Tibial nerve (tissue), 4 donors: ENCODE results near the gene FBXO47. TPM values are rescaled to one million over a fixed set of nuclear protein-coding genes. Genes with fewer than 3 reads are reported as not detected.
"Not testable (repeated sequence)": the region's sequence is repeated elsewhere in the genome, so short reads cannot be mapped to it uniquely, and the experiment has no call there.

Experiments used
- DNase-seq, 2 donors: peaks; one replicate each; pipeline ENCODE4 v3.0.0-alpha.2; 2019; ENCODE audit warnings: low spot score in 2 of 2
- H3K27ac ChIP-seq, 4 donors: fragments of 200-600 bp; sonication (generic) in 3 of 4; one replicate each; pipeline ENCODE4 v1.5.1; 2017 to 2019; ENCODE audit warnings: mild to moderate bottlenecking in 1 of 4
- H3K27me3 ChIP-seq, 2 donors: fragments of 200-600 bp; sonication (generic) in 1 of 2; one replicate each; pipeline versions ENCODE4 v1.5.1 to v1.6.0; 2017 to 2019
- H3K36me3 ChIP-seq, 3 donors: fragments of 200-600 bp; sonication (generic); one replicate each; pipeline ENCODE4 v1.5.1; 2018 to 2019
- H3K4me1 ChIP-seq, 4 donors: fragments of 200-600 bp; sonication (generic) in 3 of 4; one replicate each; pipeline ENCODE4 v1.5.1; 2017 to 2019
- H3K4me3 ChIP-seq, 4 donors: fragments of 200-600 bp; sonication (generic) in 3 of 4; one replicate each; pipeline ENCODE4 v1.5.1; 2017 to 2019; ENCODE audit warnings: mild to moderate bottlenecking in 1 of 4, moderate library complexity in 1 of 4
- H3K9me3 ChIP-seq, 4 donors: fragments of 200-600 bp; sonication (generic) in 3 of 4; one replicate each; pipeline ENCODE4 v1.5.1; 2017 to 2019
- CTCF ChIP-seq, 5 experiments: fragments of 200-600 bp in 3 of 5; fragments of 450-650 bp in 2 of 5; sonication (generic) in 3 of 5; IDR thresholded peaks; one replicate each; pipeline ENCODE4 v1.5.1; 2016 to 2019; ENCODE audit warnings: antibody characterized with exemption in 5 of 5, mild to moderate bottlenecking in 3 of 5, moderate library complexity in 2 of 5
- EP300 ChIP-seq, 2 donors: sonication (generic); formaldehyde crosslinking; IDR thresholded peaks; one replicate each; pipeline ENCODE4 v1.6.1; 2017; ENCODE audit warnings: antibody characterized with exemption in 2 of 2, mild to moderate bottlenecking in 1 of 2
- POLR2A ChIP-seq, 2 donors: fragments of 450-650 bp; IDR thresholded peaks; one replicate each; pipeline ENCODE4 v1.6.1; 2017; ENCODE audit warnings: antibody characterized with exemption in 2 of 2, mild to moderate bottlenecking in 2 of 2, moderate library complexity in 2 of 2
- WGBS, 2 donors: methylation state at CpG; one replicate each; pipeline ENCODE4 v1.1.5; 2018; 5-methylcytosine and 5-hydroxymethylcytosine counted together
- total RNA-seq, 4 donors: library from RNA; depleted of rRNA; stranded (reverse); fragments of >200 nt; gene quantifications; one replicate each; pipeline ENCODE4 v1.1.0, GENCODE V29; 2016

The FBXO47 gene
- total RNA-seq, 4 donors from 2014 or later = not detected

GRCh38 chr17:38914741-38915638, 52.2 kb downstream of the FBXO47 start:
- Histone ChIP-seq H3K4me1 (peaks cover 0 to 65% (median 16%) of the 10 kb centered on the region in 4 donors), H3K4me3 (no peak overlapping the region), H3K36me3 (peaks cover 0 to 91% (median 37%) of the 10 kb centered on the region in 3 donors), H3K9me3 (no peaks in the 10 kb centered on the region), H3K27ac (peak overlapping the region in 1 of 4 donors; percentile 9), H3K27me3 (no peaks in the 10 kb centered on the region)
- WGBS, 2 donors = 74 to 82% methylated on average over 16 to 20 of the region's 20 CpGs
- TF ChIP-seq POLR2A (IDR thresholded peaks at IDR 0.05) (no peak), EP300 (IDR thresholded peaks at IDR 0.05) (no peak), CTCF (IDR thresholded peaks at IDR 0.05) (no peak)
- DNase-seq = peak in 1 of 2 donors; percentile 2

GRCh38 chr17:38912221-38912813, 54.9 kb downstream of the FBXO47 start:
- Histone ChIP-seq H3K36me3 (peaks cover 0 to 81% (median 20%) of the 10 kb centered on the region in 3 donors), H3K4me3 (no peak overlapping the region), H3K4me1 (peaks cover 0 to 72% (median 15%) of the 10 kb centered on the region in 4 donors), H3K27ac (peak overlapping the region in 3 of 4 donors; percentile 29 to 73 (median 56)), H3K27me3 (no peaks in the 10 kb centered on the region), H3K9me3 (no peaks in the 10 kb centered on the region)
- peak in 1 of 2 donors; percentile 23 for DNase-seq
- no peak for TF ChIP-seq EP300 (IDR thresholded peaks at IDR 0.05)
- no peak for TF ChIP-seq CTCF (IDR thresholded peaks at IDR 0.05)
- no peak for TF ChIP-seq POLR2A (IDR thresholded peaks at IDR 0.05)
- 50 to 53% methylated on average over 10 to 13 of the region's 13 CpGs for WGBS, 2 donors

- not testable (repeated sequence) for H3K4me3 ChIP-seq, H3K9me3 ChIP-seq, H3K27me3 ChIP-seq
- Histone ChIP-seq H3K36me3 (peaks cover 0 to 75% (median 20%) of the 10 kb centered on the region in 3 donors), H3K4me1 (peaks cover 0 to 78% (median 15%) of the 10 kb centered on the region in 4 donors), H3K27ac (peak overlapping the region in 2 of 4 donors; percentile 56 to 73)
- DNase-seq = peak in 1 of 2 donors; percentile 2
- 89 to 92% methylated on average over 8 of the region's 8 CpGs for WGBS, 2 donors
These were observed 55.5 kb downstream of the FBXO47 start for GRCh38 chr17:38911731-38912081.

DNA sequence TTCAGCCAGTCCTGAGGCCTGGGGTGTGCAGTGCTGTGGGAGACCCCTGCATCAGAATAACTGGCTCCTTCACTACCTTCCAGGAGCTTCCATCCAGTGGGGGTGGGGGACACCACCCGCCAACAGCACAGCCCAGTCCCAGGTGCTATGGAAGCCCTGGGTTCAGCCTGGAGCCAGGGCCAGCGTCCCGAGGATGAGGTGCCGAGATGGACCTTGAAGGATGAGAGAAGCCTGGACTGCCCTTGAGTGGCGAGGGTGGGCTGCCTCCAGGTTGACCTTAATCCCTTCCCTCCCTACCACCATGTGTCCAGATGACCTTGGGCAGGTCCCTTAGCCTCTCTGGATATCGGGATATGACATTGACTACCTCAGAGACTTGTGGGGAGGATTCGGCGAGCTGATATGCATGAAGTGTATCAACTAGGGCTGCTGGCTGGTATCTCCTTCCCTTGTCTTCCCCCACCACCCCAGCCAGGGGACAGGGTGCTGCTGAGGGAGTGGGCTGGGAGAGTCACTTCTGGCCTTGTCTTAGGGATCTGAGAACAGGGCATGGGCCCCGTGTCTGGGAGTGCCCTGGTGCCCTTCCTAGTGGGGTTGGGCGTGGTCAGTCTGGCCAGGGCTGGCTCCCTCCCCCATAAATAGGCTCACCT, 56.0 kb downstream of the FBXO47 start:
- H3K27me3 ChIP-seq = no peaks in the 10 kb centered on the region
- peak overlapping the region in 2 of 4 donors; percentile 56 to 73 for H3K27ac ChIP-seq
- no peaks in the 10 kb centered on the region for H3K9me3 ChIP-seq
- DNase-seq = peak in 1 of 2 donors; percentile 8
- H3K4me3 ChIP-seq = no peak overlapping the region
- TF ChIP-seq EP300 (IDR thresholded peaks at IDR 0.05) (no peak), CTCF (IDR thresholded peaks at IDR 0.05) (no peak), POLR2A (IDR thresholded peaks at IDR 0.05) (no peak)
- peaks cover 0 to 83% (median 16%) of the 10 kb centered on the region in 4 donors for H3K4me1 ChIP-seq
- H3K36me3 ChIP-seq = peaks cover 0 to 70% (median 16%) of the 10 kb centered on the region in 3 donors
- 78 to 84% methylated on average over 8 to 9 of the region's 10 CpGs for WGBS, 2 donors

GRCh38 chr17:38910325-38910724, 56.9 kb downstream of the FBXO47 start:
- Histone ChIP-seq H3K4me3 (no peak overlapping the region), H3K27me3 (no peaks in the 10 kb centered on the region), H3K4me1 (peaks cover 0 to 91% (median 21%) of the 10 kb centered on the region in 4 donors), H3K36me3 (peaks cover 0 to 67% (median 8%) of the 10 kb centered on the region in 3 donors), H3K9me3 (no peaks in the 10 kb centered on the region), H3K27ac (no peak overlapping the region)
- TF ChIP-seq EP300 (IDR thresholded peaks at IDR 0.05) (no peak), CTCF (IDR thresholded peaks at IDR 0.05) (no peak), POLR2A (IDR thresholded peaks at IDR 0.05) (no peak)
- no peak for DNase-seq
- WGBS, 2 donors = 55 to 69% methylated on average over 5 of the region's 5 CpGs
